Mesenchymal stem cell (in vitro differentiated cells and primary cell): ENCODE measurements around the gene WDFY3.

Experiments
- DNase-seq: peaks from one replicate; pipeline ENCODE4 v3.0.0-alpha.2; 2013
- H2AFZ ChIP-seq: one replicate; pipeline ENCODE4 v1.6.1; 2013; ENCODE audit warnings: low read depth, mild to moderate bottlenecking, control low read depth, inconsistent platforms, low read length, moderate library complexity
- H2AK5ac ChIP-seq: 2 replicates; pipeline ENCODE4 v1.6.1; 2013; ENCODE audit warnings: low read length, moderate library complexity, mild to moderate bottlenecking, inconsistent platforms; ENCODE audit not compliant: severe bottlenecking
- H2BK120ac ChIP-seq: one replicate; pipeline ENCODE4 v1.6.1; 2013; ENCODE audit warnings: low read depth, mild to moderate bottlenecking, inconsistent platforms, low read length, moderate library complexity
- H2BK12ac ChIP-seq, 2 experiments: one replicate each; pipeline ENCODE4 v1.6.1; 2013; ENCODE audit warnings: inconsistent platforms in 2 of 2, low read length in 2 of 2, mild to moderate bottlenecking in 2 of 2, moderate library complexity in 2 of 2, control low read depth in 1 of 2
- H2BK15ac ChIP-seq: one replicate; pipeline ENCODE4 v1.6.1; 2013; ENCODE audit warnings: mild to moderate bottlenecking, low read depth, inconsistent platforms; ENCODE audit not compliant: poor library complexity, severe bottlenecking
- H2BK5ac ChIP-seq: 2 replicates; pipeline ENCODE4 v1.6.1; 2013; ENCODE audit warnings: low read depth, mild to moderate bottlenecking, low read length, control low read depth, inconsistent platforms; ENCODE audit not compliant: poor library complexity, severe bottlenecking
- H3K14ac ChIP-seq, 2 experiments: one replicate each; pipeline ENCODE4 v1.6.1; 2013; ENCODE audit warnings: inconsistent platforms in 2 of 2, low read length in 2 of 2, control low read depth in 1 of 2, mild to moderate bottlenecking in 1 of 2, moderate library complexity in 1 of 2
- H3K18ac ChIP-seq, 2 experiments: one replicate each; pipeline ENCODE4 v1.6.1; 2013; ENCODE audit warnings: inconsistent platforms in 2 of 2, low read length in 2 of 2, control low read depth in 1 of 2, low read depth in 1 of 2, mild to moderate bottlenecking in 1 of 2
- H3K23ac ChIP-seq, 2 experiments: one replicate each; pipeline ENCODE4 v1.6.1; 2013; ENCODE audit warnings: inconsistent platforms in 2 of 2, low read length in 2 of 2, mild to moderate bottlenecking in 2 of 2, moderate library complexity in 2 of 2, control low read depth in 1 of 2
- H3K27ac ChIP-seq: 2 replicates; pipeline ENCODE4 v1.5.1; 2013; ENCODE audit warnings: mild to moderate bottlenecking, moderate library complexity, low read length, control low read depth, inconsistent platforms; ENCODE audit not compliant: poor library complexity, severe bottlenecking
- H3K27me3 ChIP-seq, 2 experiments: 2 replicates each; pipeline versions ENCODE4 v1.6.1 to v1.7.0; 2013; ENCODE audit warnings: low read length in 2 of 2, mild to moderate bottlenecking in 2 of 2, moderate library complexity in 2 of 2, control low read depth in 1 of 2, inconsistent platforms in 1 of 2; ENCODE audit not compliant: control insufficient read depth in 1 of 2, insufficient read depth in 1 of 2
- H3K36me3 ChIP-seq, 2 experiments: 2 replicates each; pipeline versions ENCODE4 v1.6.1 to v1.7.0; 2013; ENCODE audit warnings: low read length in 2 of 2, control low read depth in 1 of 2, inconsistent platforms in 1 of 2, low read depth in 1 of 2, mild to moderate bottlenecking in 1 of 2; ENCODE audit not compliant: insufficient read depth in 2 of 2, control insufficient read depth in 1 of 2
- H3K4ac ChIP-seq, 2 experiments: one replicate each; pipeline ENCODE4 v1.6.1; 2013; ENCODE audit warnings: inconsistent platforms in 2 of 2, low read length in 2 of 2, mild to moderate bottlenecking in 2 of 2, moderate library complexity in 2 of 2, control low read depth in 1 of 2, low read depth in 1 of 2
- H3K4me1 ChIP-seq: 2 replicates; pipeline ENCODE4 v1.6.1; 2013; ENCODE audit warnings: low read depth, low read length, control low read depth; ENCODE audit not compliant: control insufficient read depth, insufficient read depth
- H3K4me2 ChIP-seq: 2 replicates; pipeline ENCODE4 v1.6.1; 2013; ENCODE audit warnings: low read length, mild to moderate bottlenecking, inconsistent platforms; ENCODE audit not compliant: poor library complexity, severe bottlenecking
- H3K4me3 ChIP-seq, 2 experiments: 2 replicates each; pipeline versions ENCODE4 v1.5.1 to v1.7.0; 2013; ENCODE audit warnings: low read length in 2 of 2, mild to moderate bottlenecking in 2 of 2, control low read depth in 1 of 2, low read depth in 1 of 2; ENCODE audit not compliant: insufficient read depth in 1 of 2
- H3K79me1 ChIP-seq: replicated peaks from 2 replicates; pipeline ENCODE4 v1.6.1; 2013; ENCODE audit warnings: mild to moderate bottlenecking, control low read depth, low read length, inconsistent platforms; ENCODE audit not compliant: poor library complexity, severe bottlenecking
- H3K9ac ChIP-seq: 2 replicates; pipeline ENCODE4 v1.7.0; 2013; ENCODE audit warnings: mild to moderate bottlenecking, low read length, moderate library complexity
- H3K9me3 ChIP-seq: 2 replicates; pipeline ENCODE4 v1.7.0; 2013; ENCODE audit warnings: mild to moderate bottlenecking, low read length; ENCODE audit not compliant: control insufficient read depth
- H4K8ac ChIP-seq: one replicate; pipeline ENCODE4 v1.6.1; 2013; ENCODE audit warnings: inconsistent platforms, mild to moderate bottlenecking, low read length, moderate library complexity
- H4K91ac ChIP-seq: one replicate; pipeline ENCODE4 v1.6.1; 2013; ENCODE audit warnings: mild to moderate bottlenecking, low read length, inconsistent platforms
- WGBS: methylation state at CpG from one replicate; pipeline ENCODE4 v1.1.7; 2013; ENCODE audit warnings: mixed read lengths; 5-methylcytosine and 5-hydroxymethylcytosine counted together

The WDFY3 gene

DNA sequence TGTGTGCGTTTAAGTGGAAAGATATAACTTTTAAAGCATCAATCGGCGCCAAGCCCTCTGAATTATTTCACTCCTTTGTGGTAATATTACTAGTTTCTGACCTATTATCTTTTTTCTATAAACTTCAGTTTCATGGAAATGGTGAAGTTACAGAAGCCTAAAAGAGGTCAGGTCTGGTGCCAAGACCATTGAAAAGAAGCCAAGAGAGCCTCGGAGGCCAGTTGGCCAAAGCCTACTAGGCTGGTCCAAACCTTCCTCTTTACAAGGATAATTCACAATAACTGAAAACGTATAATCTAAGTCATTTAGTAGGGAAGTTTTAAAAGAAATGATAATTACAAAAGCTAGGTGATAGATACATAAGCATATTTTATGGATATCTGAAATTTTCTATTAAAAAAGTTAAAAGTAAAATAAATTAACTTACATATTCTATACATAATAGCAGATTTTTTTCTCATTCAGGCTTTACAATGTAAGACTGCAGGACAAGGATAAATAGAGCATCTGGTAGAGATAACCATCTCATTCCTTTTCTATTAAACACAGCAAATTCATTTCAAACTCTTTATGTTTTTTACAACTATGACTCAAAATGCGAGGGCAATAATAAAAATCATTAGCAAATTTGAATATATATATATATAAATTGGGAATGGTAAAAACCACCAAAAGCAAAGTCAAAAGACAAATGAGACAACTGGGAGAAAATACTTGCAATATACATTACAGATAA, 49.2 kb downstream of the WDFY3 start:
- Histone ChIP-seq H3K9me3 (no peaks in the 10 kb centered on the region), H2BK5ac (no peak overlapping the region), H3K27ac (no peak overlapping the region), H4K91ac (no peak overlapping the region), H2BK15ac (no peak overlapping the region), H2BK12ac (no peak overlapping the region), H3K18ac (no peak overlapping the region), H3K14ac (no peak overlapping the region), H3K79me1 (peaks cover 10% of the 10 kb centered on the region), H3K4me3 (no peak overlapping the region), H4K8ac (no peak overlapping the region), H3K27me3 (no peaks in the 10 kb centered on the region), H2AK5ac (no peak overlapping the region), H3K36me3 (peaks cover 0 to 24% of the 10 kb centered on the region in 2 experiments), H2BK120ac (no peak overlapping the region), H3K23ac (no peak overlapping the region), H3K4me1 (peaks cover 2% of the 10 kb centered on the region), H2AFZ (no peak overlapping the region), H3K4ac (no peak overlapping the region), H3K9ac (no peak overlapping the region), H3K4me2 (no peak overlapping the region)
- no peak for DNase-seq
- 100% methylated on average over 1 of the region's 6 CpGs for WGBS

GRCh38 chr4:84916227-84916626, 50.3 kb downstream of the WDFY3 start:
- Histone ChIP-seq H3K36me3 (peaks cover 0 to 31% of the 10 kb centered on the region in 2 experiments), H3K9me3 (no peaks in the 10 kb centered on the region), H3K4ac (no peak overlapping the region), H3K79me1 (peaks cover 11% of the 10 kb centered on the region), H3K23ac (no peak overlapping the region), H2BK12ac (no peak overlapping the region), H2AFZ (no peak overlapping the region), H4K8ac (no peak overlapping the region), H2BK15ac (no peak overlapping the region), H3K9ac (no peak overlapping the region), H3K4me1 (no peaks in the 10 kb centered on the region), H4K91ac (no peak overlapping the region), H3K4me2 (no peak overlapping the region), H2BK120ac (no peak overlapping the region), H3K4me3 (no peak overlapping the region), H3K18ac (no peak overlapping the region), H3K27me3 (no peaks in the 10 kb centered on the region), H3K14ac (no peak overlapping the region), H3K27ac (no peak overlapping the region), H2AK5ac (no peak overlapping the region), H2BK5ac (no peak overlapping the region)
- peak; percentile 18 for DNase-seq
- 100% methylated on average over 1 of the region's 1 CpG for WGBS

DNA sequence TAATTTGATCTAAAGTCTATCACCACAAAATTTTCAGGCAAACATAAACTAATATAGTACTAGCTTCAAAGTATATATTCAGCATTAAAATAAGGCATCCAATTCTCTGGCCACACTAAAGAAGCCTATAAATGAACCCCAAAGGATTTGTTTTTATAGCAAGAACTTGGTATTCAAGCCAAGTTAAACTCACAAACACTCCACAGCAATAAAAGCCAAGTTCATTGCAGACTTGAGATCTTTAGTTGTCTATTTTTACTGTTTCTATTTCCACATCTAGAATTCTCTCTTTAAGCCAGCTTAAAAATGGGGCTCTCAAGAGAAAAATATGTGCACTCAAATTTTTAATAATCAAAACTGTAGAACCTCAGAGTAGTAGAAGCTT, 51.1 kb downstream of the WDFY3 start:
- H2BK120ac ChIP-seq: no peak overlapping the region
- no peak overlapping the region for H3K27ac ChIP-seq
- no peak overlapping the region for H2AFZ ChIP-seq
- H3K9ac ChIP-seq: no peak overlapping the region
- no peak overlapping the region for H2AK5ac ChIP-seq
- H3K14ac ChIP-seq: no peak overlapping the region
- no peak overlapping the region for H2BK15ac ChIP-seq
- H2BK12ac ChIP-seq: no peak overlapping the region
- H2BK5ac ChIP-seq: no peak overlapping the region
- H3K36me3 ChIP-seq: peaks cover 0 to 35% of the 10 kb centered on the region in 2 experiments
- H3K23ac ChIP-seq: no peak overlapping the region
- no peak overlapping the region for H4K8ac ChIP-seq
- H3K4me3 ChIP-seq: no peak overlapping the region
- peaks cover 12% of the 10 kb centered on the region for H3K79me1 ChIP-seq
- no peak for DNase-seq
- no peak overlapping the region for H3K18ac ChIP-seq
- no peaks in the 10 kb centered on the region for H3K4me1 ChIP-seq
- H3K27me3 ChIP-seq: no peaks in the 10 kb centered on the region
- H4K91ac ChIP-seq: no peak overlapping the region
- H3K4ac ChIP-seq: no peak overlapping the region
- no peaks in the 10 kb centered on the region for H3K9me3 ChIP-seq
- H3K4me2 ChIP-seq: no peak overlapping the region

DNA sequence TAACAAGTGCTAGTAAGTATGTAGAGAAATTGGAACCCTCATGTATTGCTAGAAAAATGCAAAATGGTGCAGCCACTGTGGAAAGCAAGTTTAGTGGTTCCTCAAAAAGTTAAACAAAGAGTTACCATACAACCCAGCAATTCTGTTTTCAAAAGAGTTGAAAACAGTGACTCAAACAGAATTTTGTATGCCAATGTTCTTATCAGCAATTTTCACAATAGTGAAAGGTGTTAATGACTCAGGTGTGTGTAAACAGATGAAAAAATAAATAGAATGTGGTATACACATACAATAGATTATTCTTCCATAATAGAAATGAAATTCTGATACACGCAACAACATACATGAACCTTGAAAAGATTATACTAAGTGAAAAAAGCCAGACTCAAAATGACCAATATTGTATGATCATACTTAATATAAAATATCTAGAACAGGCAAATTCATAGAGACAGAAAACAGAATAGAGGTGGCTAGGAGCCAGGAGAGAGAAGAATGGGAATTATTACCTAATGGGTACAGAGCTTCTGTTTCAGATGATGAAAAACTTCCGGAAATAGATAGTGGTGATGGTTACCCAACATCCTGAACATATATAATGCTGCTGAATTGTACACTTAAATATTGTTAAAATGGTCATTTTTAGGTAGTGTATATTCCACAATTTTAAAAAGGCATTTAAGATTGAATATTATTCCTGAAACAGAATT, 51.6 kb downstream of the WDFY3 start:
- WGBS: 100% methylated on average over 1 of the region's 2 CpGs
- Histone ChIP-seq H2BK120ac (no peak overlapping the region), H3K23ac (no peak overlapping the region)

More for the DNA sequence above, 51.6 kb downstream of the WDFY3 start:
- H2BK15ac ChIP-seq: no peak overlapping the region
- no peak overlapping the region for H4K8ac ChIP-seq
- no peak for DNase-seq
- peaks cover 0 to 35% of the 10 kb centered on the region in 2 experiments for H3K36me3 ChIP-seq
- H3K9ac ChIP-seq: no peak overlapping the region
- H2AK5ac ChIP-seq: no peak overlapping the region
- H3K4me1 ChIP-seq: no peaks in the 10 kb centered on the region
- no peak overlapping the region for H3K18ac ChIP-seq
- H2BK5ac ChIP-seq: no peak overlapping the region
- H3K27ac ChIP-seq: no peak overlapping the region
- H3K27me3 ChIP-seq: no peaks in the 10 kb centered on the region
- H4K91ac ChIP-seq: no peak overlapping the region
- H2AFZ ChIP-seq: no peak overlapping the region
- H3K4me2 ChIP-seq: no peak overlapping the region
- H2BK12ac ChIP-seq: no peak overlapping the region
- H3K9me3 ChIP-seq: no peaks in the 10 kb centered on the region
- no peak overlapping the region for H3K4me3 ChIP-seq
- H3K14ac ChIP-seq: no peak overlapping the region
- H3K4ac ChIP-seq: no peak overlapping the region
- H3K79me1 ChIP-seq: peaks cover 12% of the 10 kb centered on the region
